ENCODE measurements around the gene KAZN.

KAZN gene

GRCh38 chr1:14613926-14614325 is 15.4 kb downstream of the KAZN start:
- H2AFZ ChIP-seq (ENCODE audit: low read length, unreplicated experiment), result no peak overlapping the region
- no peaks in the 10 kb centered on the region for H3K79me2 ChIP-seq (ENCODE audit: control insufficient read depth, insufficient read depth, low read length, unreplicated experiment)
- no peaks in the 10 kb centered on the region for H3K36me3 ChIP-seq (ENCODE audit: insufficient read depth, low read length)
- H3K4me1 ChIP-seq (ENCODE audit: control insufficient read depth, insufficient read depth, low read length, unreplicated experiment), result no peaks in the 10 kb centered on the region
- H3K27me3 ChIP-seq (ENCODE audit: insufficient read depth, low read length), result no peaks in the 10 kb centered on the region
- no peak overlapping the region for H3K27ac ChIP-seq (ENCODE audit: low read depth, low read length)
- H3K4me3 ChIP-seq (ENCODE audit: low read depth, low read length), result no peak overlapping the region

GRCh38 chr1:14614341-14614740 is 15.9 kb downstream of the KAZN start:
- no peak overlapping the region for H2AFZ ChIP-seq (ENCODE audit: low read length, unreplicated experiment)
- H3K4me3 ChIP-seq (ENCODE audit: low read depth, low read length), result no peak overlapping the region
- H3K27ac ChIP-seq (ENCODE audit: low read depth, low read length), result no peak overlapping the region
- no peaks in the 10 kb centered on the region for H3K27me3 ChIP-seq (ENCODE audit: insufficient read depth, low read length)
- H3K36me3 ChIP-seq (ENCODE audit: insufficient read depth, low read length), result no peaks in the 10 kb centered on the region
- H3K79me2 ChIP-seq (ENCODE audit: control insufficient read depth, insufficient read depth, low read length, unreplicated experiment), result no peaks in the 10 kb centered on the region
- H3K4me1 ChIP-seq (ENCODE audit: control insufficient read depth, insufficient read depth, low read length, unreplicated experiment), result no peaks in the 10 kb centered on the region

- Histone ChIP-seq H3K79me2 (ENCODE audit: control insufficient read depth, insufficient read depth, low read length, unreplicated experiment) (no peaks in the 10 kb centered on the region), H3K27me3 (ENCODE audit: insufficient read depth, low read length) (no peaks in the 10 kb centered on the region), H3K27ac (ENCODE audit: low read depth, low read length) (no peak overlapping the region)
Observed at GRCh38 chr1:14615549-14616218, 17.2 kb downstream of the KAZN start.

GRCh38 chr1:14616632-14617396 is 18.3 kb downstream of the KAZN start:
- H3K4me1 ChIP-seq (ENCODE audit: control insufficient read depth, insufficient read depth, low read length, unreplicated experiment), result no peaks in the 10 kb centered on the region
- H2AFZ ChIP-seq (ENCODE audit: low read length, unreplicated experiment), result no peak overlapping the region
- H3K36me3 ChIP-seq (ENCODE audit: insufficient read depth, low read length), result no peaks in the 10 kb centered on the region
- H3K4me3 ChIP-seq (ENCODE audit: low read depth, low read length), result no peak overlapping the region
- no peaks in the 10 kb centered on the region for H3K27me3 ChIP-seq (ENCODE audit: insufficient read depth, low read length)
- H3K79me2 ChIP-seq (ENCODE audit: control insufficient read depth, insufficient read depth, low read length, unreplicated experiment), result no peaks in the 10 kb centered on the region
- H3K27ac ChIP-seq (ENCODE audit: low read depth, low read length), result no peak overlapping the region

More at GRCh38 chr1:14615549-14616218, 17.2 kb downstream of the KAZN start:
- H3K4me3 ChIP-seq (ENCODE audit: low read depth, low read length), result no peak overlapping the region
- no peaks in the 10 kb centered on the region for H3K36me3 ChIP-seq (ENCODE audit: insufficient read depth, low read length)
- H3K4me1 ChIP-seq (ENCODE audit: control insufficient read depth, insufficient read depth, low read length, unreplicated experiment), result no peaks in the 10 kb centered on the region
- no peak overlapping the region for H2AFZ ChIP-seq (ENCODE audit: low read length, unreplicated experiment)

GRCh38 chr1:14617791-14618190 is 19.3 kb downstream of the KAZN start:
- H3K4me1 ChIP-seq (ENCODE audit: control insufficient read depth, insufficient read depth, low read length, unreplicated experiment), result no peaks in the 10 kb centered on the region
- H3K27me3 ChIP-seq (ENCODE audit: insufficient read depth, low read length), result no peaks in the 10 kb centered on the region
- no peak overlapping the region for H3K4me3 ChIP-seq (ENCODE audit: low read depth, low read length)
- no peaks in the 10 kb centered on the region for H3K36me3 ChIP-seq (ENCODE audit: insufficient read depth, low read length)
- no peaks in the 10 kb centered on the region for H3K79me2 ChIP-seq (ENCODE audit: control insufficient read depth, insufficient read depth, low read length, unreplicated experiment)
- H2AFZ ChIP-seq (ENCODE audit: low read length, unreplicated experiment), result no peak overlapping the region
- H3K27ac ChIP-seq (ENCODE audit: low read depth, low read length), result no peak overlapping the region

- Histone ChIP-seq H3K4me3 (ENCODE audit: low read depth, low read length) (no peak overlapping the region), H3K27ac (ENCODE audit: low read depth, low read length) (no peak overlapping the region), H3K36me3 (ENCODE audit: insufficient read depth, low read length) (no peaks in the 10 kb centered on the region), H2AFZ (ENCODE audit: low read length, unreplicated experiment) (no peak overlapping the region), H3K27me3 (ENCODE audit: insufficient read depth, low read length) (no peaks in the 10 kb centered on the region), H3K4me1 (ENCODE audit: control insufficient read depth, insufficient read depth, low read length, unreplicated experiment) (no peaks in the 10 kb centered on the region), H3K79me2 (ENCODE audit: control insufficient read depth, insufficient read depth, low read length, unreplicated experiment) (no peaks in the 10 kb centered on the region)
Observed at GRCh38 chr1:14620941-14621340, 22.5 kb downstream of the KAZN start.

- no peaks in the 10 kb centered on the region for H3K27me3 ChIP-seq (ENCODE audit: insufficient read depth, low read length)
- no peaks in the 10 kb centered on the region for H3K4me1 ChIP-seq (ENCODE audit: control insufficient read depth, insufficient read depth, low read length, unreplicated experiment)
- no peak overlapping the region for H3K4me3 ChIP-seq (ENCODE audit: low read depth, low read length)
- no peak overlapping the region for H2AFZ ChIP-seq (ENCODE audit: low read length, unreplicated experiment)
- no peak overlapping the region for H3K27ac ChIP-seq (ENCODE audit: low read depth, low read length)
- no peaks in the 10 kb centered on the region for H3K36me3 ChIP-seq (ENCODE audit: insufficient read depth, low read length)
- H3K79me2 ChIP-seq (ENCODE audit: control insufficient read depth, insufficient read depth, low read length, unreplicated experiment), result no peaks in the 10 kb centered on the region
Observed at GRCh38 chr1:14623090-14623489, 24.6 kb downstream of the KAZN start.

GRCh38 chr1:14624941-14625340 is 26.5 kb downstream of the KAZN start:
- Histone ChIP-seq H3K79me2 (ENCODE audit: control insufficient read depth, insufficient read depth, low read length, unreplicated experiment) (no peaks in the 10 kb centered on the region), H3K27me3 (ENCODE audit: insufficient read depth, low read length) (no peaks in the 10 kb centered on the region), H3K36me3 (ENCODE audit: insufficient read depth, low read length) (no peaks in the 10 kb centered on the region), H3K27ac (ENCODE audit: low read depth, low read length) (no peak overlapping the region), H2AFZ (ENCODE audit: low read length, unreplicated experiment) (no peak overlapping the region), H3K4me1 (ENCODE audit: control insufficient read depth, insufficient read depth, low read length, unreplicated experiment) (no peaks in the 10 kb centered on the region), H3K4me3 (ENCODE audit: low read depth, low read length) (no peak overlapping the region)

- H3K36me3 ChIP-seq (ENCODE audit: insufficient read depth, low read length), result no peaks in the 10 kb centered on the region
- no peak overlapping the region for H3K27ac ChIP-seq (ENCODE audit: low read depth, low read length)
- H3K4me3 ChIP-seq (ENCODE audit: low read depth, low read length), result no peak overlapping the region
- no peak overlapping the region for H2AFZ ChIP-seq (ENCODE audit: low read length, unreplicated experiment)
- no peaks in the 10 kb centered on the region for H3K79me2 ChIP-seq (ENCODE audit: control insufficient read depth, insufficient read depth, low read length, unreplicated experiment)
- H3K27me3 ChIP-seq (ENCODE audit: insufficient read depth, low read length), result no peaks in the 10 kb centered on the region
- H3K4me1 ChIP-seq (ENCODE audit: control insufficient read depth, insufficient read depth, low read length, unreplicated experiment), result no peaks in the 10 kb centered on the region
Observed at GRCh38 chr1:14625572-14625971, 27.1 kb downstream of the KAZN start.

GRCh38 chr1:14625996-14626395 is 27.5 kb downstream of the KAZN start:
- no peaks in the 10 kb centered on the region for H3K4me1 ChIP-seq (ENCODE audit: control insufficient read depth, insufficient read depth, low read length, unreplicated experiment)
- no peaks in the 10 kb centered on the region for H3K27me3 ChIP-seq (ENCODE audit: insufficient read depth, low read length)
- no peak overlapping the region for H2AFZ ChIP-seq (ENCODE audit: low read length, unreplicated experiment)
- H3K36me3 ChIP-seq (ENCODE audit: insufficient read depth, low read length), result no peaks in the 10 kb centered on the region
- no peak overlapping the region for H3K27ac ChIP-seq (ENCODE audit: low read depth, low read length)
- H3K4me3 ChIP-seq (ENCODE audit: low read depth, low read length), result no peak overlapping the region
- no peaks in the 10 kb centered on the region for H3K79me2 ChIP-seq (ENCODE audit: control insufficient read depth, insufficient read depth, low read length, unreplicated experiment)

Measured in ACC112 (cell line).